AML-193 (cell line): ENCODE data around the gene HOXD9.

Source experiments
- DNase-seq, 2 experiments: peaks; one replicate each; lab custom pipeline; 2025; lab: John Stamatoyannopoulos, UW

HOXD9 gene

DNA sequence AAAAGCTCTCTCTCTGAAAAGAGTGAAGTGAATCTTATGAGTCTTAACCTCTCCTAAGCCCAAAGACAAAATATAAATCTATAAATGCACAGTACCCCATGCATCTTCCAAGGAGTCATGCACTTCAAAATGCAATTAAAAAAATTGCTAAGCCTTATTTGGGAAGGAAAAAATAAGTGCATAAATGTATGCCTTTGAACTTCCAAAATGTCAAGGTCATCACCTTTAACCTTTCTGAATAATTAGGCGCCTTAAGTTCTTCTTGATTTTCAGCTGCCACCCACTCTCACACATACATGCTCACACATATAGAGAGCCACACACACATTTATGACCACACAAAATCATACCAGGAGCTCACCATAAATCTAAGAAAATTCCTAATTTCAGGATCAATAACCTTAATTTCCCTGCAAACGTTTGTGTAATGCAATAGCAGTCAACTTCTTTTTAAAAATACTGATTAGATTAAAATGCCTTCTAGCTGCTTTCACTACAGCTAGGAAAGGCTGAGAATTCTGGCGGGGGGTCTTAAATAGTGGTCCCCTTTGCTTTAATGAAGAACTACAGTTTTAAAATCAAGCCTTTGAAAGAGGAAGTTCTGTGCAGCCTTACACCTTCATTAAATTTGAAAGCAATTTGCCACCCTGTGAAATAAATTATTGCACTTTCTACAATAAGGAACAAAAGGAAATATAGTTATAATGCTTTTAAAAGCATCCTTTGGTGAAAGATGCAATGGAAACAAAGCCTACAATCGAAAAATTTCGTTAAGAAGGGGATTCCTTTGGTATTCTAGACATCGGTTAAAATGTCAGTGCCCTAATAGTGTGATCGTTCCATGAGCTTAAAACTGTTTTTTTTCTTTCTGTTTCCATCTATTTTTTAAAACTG, 11.9 kb upstream of the HOXD9 start:
- no peak for DNase-seq

DNA sequence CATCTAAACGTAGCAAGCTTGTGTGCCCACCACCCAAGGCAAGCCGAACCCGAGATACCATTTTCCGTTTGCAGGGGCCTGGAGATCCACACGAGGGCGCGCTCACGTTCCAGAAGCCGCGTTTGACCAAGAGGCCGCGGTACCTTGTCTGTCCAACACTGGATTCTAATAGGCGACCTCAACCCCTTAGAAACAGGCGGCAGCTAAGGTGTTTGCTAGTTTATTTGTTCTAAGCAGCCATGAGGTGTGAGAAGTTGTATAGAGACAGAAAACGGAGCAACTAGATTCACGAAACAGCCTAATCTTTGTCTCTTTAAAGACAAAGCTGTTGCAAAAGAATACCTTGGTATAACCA, 11.2 kb upstream of the HOXD9 start:
- no peak for DNase-seq

DNA sequence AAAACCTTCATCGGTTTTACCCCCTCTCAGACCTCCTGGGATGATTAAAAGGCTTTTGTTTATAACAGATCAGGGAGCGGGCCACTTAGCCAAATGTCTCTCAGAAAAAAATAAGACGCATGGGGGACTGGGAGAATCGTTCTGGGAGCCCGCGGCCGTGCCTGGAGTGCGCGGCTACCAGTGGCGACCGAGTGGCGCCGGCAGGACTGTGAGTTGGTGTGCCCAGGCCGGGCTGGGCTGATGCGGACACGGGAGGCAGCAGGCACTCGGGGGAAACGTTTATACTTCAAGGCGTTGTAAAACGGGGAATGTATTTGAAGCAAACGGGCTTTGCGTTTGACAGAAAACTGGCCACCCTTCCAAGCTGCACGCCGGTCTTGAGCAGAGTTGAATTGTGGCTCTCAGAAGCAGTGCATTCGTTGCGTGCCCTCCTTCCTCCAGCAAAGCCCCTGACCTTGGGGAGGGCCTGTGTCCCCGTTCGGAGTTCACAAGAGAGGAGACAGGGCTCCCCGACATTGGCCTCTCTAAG, 10.6 kb upstream of the HOXD9 start:
- DNase-seq, result no peak

DNA sequence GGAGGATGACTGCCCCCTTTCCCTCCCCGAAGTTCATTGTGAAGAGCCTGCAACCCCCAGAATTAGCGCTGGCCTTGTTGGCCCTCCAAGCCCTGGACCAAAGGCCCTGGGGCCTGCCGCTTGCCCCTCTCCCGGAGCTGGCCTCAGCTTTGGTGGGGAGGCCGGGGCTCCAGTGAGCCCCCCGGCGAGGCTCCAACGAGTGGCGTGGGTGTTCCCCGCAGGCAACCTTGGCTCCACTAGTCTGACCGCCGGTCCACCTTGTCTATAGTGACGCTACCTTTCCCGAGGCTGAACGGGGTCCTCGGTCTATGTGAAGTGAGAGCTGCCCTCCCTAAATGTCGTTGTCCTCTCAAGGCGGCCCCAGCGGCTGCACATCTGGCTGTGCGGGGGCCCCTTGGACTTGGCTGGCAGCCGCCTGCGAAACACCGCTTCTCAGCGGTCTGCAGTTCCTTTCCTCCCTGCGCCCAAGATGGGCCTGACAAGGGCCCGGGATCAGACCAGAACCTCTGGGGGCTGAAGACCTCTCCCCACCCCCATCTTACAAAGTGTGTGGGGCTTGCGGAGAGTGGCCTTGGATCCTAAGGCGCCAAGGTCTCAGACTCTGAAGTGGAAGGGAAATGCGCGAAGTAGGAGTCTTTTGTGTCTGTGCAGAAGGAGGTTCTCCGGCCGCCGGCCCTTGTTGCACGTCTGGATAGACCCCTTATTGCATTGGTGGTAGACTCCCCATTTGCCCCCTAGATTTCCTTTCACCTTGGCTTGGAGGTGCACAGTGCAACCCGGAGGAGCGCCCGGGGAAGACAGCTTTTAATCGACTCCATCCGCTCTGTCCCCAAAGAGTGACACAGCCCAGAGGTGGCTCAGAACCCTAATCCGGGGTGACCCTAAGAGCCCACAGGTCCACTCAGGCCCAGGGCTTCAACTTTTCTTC, 9.9 kb upstream of the HOXD9 start:
- no peak for DNase-seq

DNA sequence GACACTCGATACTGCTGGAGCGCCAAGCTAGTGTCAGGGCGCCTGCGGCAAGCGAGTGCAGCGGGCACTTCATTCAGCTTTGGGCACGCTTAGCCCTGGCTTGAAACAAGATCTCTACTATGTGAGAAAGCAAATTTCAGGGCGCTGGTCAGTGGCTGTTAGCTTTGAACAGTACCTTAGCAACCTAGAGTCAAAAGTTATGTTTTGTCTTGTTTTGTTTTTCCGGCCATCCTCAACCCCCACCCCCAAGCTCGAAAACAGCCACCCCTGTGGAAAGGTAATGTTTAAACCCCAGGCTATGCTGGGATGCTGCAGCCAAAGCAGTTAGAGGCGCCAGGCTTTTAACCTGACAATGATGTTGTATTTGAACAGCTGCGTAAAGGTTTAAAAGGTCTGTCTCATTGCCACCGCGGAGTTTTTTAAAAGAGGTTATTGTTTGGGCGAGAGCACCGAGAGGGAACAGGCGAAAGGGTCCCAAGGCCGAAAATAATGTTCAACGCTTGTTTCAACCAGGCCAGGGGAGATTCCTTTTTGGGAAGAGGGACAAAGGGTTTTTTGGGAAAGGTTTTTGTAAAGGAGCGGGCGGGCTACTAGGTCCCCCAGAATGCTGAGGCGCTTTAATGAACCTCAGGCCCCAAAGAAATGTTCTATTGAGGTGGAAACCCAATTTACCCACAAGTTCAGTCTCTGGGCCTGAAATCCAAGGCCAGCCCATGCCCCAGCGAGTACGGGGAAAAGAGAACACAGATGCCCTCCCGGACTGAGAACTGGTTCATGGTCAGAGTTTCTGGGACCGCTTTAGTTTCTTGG, 8.2 kb upstream of the HOXD9 start:
- DNase-seq, result no peak

DNA sequence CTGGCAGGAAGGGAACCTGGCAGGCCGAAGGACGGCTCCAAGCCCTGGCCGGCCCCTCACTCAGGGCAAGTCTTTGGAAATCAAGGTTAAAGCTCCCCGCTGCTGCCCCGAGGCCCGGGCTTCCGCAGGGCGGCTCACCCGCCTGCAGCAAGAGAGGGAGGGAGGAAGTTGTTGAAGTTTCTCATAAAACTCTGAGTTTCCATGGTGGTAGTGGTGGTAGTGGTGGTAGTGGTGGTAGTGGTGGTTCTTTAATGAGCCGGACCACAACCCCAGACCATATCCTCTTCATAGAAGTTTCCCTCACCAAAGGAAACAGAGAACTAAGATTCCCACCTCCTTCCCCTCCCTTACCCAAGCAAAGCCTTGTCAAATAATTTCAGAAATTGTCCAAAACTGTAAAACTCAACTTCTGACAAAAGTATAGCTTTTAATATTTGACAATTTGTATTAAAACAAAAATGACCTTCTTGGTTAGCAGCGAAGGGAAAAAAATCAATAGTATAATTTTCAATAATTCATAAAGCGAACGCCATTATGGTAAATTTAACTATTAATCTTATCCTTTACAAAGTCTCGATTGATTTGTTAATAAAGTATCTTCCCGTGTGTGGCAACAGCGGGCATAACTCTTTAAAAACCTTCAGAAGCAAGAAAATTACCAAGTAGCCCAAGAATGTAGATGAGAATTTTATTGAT, 7.4 kb upstream of the HOXD9 start:
- no peak for DNase-seq

DNA sequence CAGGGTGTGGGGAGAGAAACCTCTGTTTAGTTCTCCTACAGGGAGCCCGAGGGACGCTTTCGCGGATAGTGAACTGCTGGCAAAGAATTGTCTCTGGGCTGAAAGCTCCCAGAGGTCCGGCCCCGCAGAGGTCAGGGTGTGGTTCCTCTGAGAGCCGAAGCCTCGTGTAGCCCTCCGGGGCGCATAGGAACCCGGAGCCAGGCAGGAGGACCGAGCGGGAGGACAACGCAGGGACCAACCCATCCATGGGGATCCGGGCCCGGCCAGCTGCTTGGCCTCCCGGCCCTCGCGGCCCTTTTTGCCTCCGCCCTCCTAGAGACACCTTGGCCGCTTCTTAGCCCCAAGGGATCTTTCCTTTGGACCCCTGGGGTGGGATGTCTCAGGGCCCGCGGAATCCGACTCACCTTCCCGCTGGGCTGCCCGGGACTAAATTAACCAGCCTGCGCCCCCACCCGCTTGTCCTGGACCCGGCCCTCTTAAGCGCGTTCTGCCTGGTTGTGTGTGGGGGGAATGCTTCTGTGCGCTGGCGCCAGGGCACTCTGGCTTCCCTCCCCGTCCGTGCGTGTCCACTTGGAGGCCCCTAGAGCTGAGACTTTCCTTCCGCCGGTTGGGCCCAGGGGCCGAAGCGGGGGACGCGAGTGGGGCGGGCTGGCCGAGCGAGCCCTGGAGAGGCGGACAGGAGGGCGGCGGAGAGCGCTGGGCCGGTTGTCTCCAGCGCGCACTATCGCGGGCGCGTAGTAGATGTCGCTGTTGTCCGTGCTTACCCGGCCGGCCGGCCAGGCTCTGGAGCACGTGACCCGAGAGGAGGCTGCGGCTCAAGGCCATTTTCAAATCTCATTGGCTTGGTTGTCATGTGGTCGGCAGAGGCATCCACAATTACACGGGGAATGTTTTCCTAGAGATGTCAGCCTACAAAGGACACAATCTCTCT, 6.4 kb upstream of the HOXD9 start, which contains the start of gene HOXD10:
HOXD10 (plus strand) TSS at position 896 of the 931 bp plus-strand sequence. CDS start 56 bp downstream, outside the sequence.
- no peak for DNase-seq

DNA sequence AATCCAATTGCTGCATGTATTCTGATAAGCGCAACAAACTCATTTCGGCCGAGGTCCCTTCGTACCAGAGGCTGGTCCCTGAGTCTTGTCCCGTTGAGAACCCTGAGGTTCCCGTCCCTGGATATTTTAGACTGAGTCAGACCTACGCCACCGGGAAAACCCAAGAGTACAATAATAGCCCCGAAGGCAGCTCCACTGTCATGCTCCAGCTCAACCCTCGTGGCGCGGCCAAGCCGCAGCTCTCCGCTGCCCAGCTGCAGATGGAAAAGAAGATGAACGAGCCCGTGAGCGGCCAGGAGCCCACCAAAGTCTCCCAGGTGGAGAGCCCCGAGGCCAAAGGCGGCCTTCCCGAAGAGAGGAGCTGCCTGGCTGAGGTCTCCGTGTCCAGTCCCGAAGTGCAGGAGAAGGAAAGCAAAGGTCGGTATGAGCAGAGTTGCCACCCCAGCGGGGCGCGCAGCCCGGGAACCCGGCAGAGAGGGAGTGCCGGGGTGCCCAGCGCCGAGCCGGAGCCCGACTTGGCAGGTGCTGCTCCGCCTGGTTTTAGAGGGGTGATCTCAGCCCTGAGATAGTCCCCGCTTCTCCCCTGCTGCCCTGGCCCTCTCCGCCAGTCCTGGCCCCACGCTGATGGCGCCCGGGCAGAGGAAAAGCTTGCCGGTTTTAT, 5.2 kb upstream of the HOXD9 start:
- no peak for DNase-seq

DNA sequence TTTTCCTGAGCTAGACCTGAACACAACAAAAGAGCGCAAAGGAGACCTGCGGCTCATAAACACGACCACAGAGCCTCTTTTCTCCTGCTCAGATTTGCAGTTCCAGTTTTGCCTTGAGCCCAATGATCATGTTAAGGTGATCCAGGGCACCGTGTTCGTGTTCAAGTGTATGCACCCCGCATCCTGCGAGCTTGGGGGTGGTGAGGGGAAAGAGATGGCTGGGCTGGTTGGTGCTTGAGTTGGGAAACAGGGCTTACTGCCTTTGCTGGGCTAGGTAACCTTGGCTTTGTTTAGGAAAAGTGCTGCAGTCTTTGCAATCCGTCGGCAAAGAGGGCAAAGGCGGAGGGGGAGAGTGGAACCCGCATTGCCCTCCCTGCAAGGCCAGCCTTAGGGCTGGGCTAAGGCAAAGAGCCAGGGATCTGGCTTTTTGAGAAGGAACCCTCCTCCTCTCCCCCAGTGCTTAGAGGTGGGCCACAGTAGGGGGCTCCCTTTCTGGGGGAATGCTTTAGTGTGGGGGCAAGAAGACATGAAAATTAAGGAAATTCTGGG, 4.6 kb upstream of the HOXD9 start:
- no peak for DNase-seq

DNA sequence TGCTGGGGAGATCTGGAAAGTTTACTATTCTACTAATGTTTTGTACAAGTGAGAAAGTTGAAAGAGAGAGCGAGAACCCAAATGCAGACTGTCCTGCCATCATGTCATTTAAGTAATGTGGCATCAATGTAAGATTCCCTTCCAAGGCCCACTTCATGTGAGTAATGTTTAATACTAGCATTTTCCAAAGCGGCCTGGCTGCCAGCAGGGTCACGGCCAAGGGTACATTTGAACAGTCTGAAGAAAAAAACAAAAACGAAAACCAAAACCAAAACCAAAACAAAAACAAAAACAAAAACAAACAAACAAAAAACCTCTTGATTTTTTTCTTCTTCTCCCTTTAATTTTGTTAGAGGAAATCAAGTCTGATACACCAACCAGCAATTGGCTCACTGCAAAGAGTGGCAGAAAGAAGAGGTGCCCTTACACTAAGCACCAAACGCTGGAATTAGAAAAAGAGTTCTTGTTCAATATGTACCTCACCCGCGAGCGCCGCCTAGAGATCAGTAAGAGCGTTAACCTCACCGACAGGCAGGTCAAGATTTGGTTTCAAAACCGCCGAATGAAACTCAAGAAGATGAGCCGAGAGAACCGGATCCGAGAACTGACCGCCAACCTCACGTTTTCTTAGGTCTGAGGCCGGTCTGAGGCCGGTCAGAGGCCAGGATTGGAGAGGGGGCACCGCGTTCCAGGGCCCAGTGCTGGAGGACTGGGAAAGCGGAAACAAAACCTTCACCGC, 3.7 kb upstream of the HOXD9 start:
- no peak for DNase-seq

DNA sequence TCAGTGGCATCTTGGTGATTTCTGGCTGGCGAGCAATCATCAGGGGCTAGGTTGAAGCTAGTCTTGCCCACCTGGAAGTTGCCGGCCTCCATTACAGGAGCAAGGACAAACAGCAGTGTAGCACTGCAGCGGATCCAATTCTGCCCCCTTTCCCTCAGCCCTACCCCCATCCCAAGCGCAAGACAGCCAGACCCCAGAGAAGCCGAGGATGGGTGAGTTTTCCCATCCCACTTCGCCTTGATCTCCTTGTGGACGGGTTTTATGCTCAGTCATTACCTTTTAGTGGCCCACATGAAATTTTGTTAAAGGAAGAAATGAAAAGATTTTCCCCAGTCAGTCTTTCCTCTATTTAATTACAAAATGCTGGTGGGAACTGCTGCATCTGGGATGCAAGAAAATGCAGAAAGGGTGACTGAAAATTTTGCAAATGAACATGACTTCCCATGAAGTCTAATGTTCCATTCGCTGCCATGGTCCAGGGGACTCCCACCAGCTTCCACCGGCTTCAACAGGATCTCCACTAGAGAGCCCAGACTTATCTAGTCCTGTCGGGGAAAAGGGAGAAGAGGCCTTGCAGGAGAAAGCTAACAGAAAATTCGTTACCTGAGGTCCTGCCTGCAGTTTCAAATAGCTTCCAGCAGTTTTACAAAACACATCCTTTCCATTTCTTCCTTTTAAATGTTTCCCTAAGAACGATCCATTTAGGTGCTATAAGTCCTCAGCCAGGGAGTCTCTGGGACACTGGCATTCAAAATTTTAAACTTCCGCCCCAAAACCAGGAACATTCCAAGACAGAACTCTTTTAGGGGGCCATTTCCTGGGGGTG, 1.9 kb upstream of the HOXD9 start:
- no peak for DNase-seq

DNA sequence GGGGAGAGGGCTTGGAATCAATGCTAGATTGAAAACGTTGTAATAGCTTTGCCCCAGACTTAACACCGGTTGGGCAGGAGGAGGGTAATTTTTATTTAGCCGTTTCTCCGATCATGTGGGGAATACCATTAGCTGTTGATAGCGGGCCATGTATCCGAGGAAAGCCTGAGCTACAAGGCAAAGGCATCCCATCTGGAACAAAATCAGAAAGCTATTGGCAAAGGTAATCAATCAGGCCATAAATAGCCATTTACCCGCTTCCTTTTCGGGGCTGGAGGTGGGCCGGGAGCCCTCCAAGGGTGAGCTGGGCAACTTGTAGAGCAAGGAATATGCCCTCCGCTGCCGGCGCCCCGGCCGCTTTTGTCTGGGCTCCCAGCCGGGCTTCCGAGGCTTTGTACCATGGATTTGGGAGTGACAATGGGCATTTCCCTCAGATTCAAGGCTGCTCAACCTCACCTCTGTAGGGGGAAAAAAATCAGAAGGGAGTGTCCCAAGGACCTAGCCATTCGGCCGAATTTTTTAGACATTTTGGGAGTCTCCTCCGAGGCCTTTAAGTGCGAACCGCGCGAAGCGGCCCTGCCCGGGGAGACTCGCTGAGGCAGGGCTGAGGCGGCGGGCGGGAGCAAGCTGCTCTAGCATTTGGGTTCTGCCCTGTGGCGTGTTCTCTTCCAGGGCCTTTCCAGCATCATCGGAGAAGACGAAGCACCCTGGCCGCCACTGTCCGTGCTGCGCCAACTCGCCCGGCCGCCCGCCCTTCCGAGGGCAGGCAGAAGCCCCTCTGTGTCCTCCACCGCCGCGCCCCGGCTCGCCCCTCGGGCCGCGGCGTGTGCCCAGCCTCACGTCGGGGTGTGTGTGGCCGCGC, 1.1 kb upstream of the HOXD9 start:
- no peak for DNase-seq

DNA sequence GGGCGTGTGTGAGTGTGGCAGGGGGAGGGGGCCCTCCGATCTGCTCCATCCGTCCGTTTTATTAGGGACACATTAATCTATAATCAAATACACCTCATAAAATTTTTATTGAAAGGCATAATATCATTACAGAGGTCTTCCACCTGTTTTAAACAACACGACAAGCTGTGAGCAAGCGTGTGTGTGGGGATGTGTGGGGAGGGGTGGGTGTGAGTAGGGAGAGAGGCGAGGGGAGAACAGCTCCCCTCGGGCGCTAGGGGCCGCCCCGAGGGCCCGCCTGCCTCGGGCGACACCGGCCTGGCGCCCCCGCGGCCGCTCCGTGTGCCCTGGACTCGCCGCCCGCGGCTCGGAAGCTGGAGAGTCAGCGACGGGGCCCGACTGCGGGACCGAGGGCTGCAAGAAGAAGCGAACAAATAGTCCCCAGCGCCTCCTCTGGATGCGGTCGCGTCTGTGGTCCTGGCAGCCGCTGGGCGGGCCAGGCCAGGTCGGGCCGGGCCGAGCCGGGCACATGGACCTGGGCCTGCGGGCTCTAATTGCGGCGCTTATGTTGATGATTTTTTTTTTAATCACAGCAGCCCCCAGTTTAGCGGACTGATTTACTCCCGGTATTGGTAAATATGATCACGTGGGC, 352 bp upstream of the HOXD9 start:
- no peak for DNase-seq

DNA sequence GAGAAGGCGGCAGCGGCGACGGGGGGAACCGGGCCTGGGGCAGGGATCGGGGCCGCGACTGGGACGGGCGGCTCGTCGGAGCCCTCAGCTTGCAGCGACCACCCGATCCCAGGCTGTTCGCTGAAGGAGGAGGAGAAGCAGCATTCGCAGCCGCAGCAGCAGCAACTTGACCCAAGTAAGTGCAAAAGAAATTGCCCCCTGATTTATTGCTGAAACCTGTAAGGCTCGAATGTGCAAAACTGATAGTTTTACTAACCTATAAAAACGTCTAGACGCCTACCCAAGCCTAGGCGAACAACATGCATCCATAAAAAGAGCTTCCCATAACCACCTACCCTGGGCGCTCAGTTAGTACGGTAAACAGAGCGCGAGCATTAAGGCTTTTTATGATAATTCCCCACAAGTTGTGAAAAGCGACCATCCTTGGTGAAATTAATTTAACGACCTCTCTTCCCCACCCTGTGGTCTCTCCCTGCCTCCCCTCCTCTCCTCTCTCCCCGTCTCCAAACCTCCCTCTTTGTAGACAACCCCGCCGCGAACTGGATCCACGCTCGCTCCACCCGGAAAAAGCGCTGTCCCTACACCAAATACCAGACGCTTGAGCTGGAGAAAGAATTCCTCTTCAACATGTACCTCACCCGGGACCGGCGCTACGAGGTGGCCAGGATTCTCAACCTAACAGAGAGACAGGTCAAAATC, 1.0 kb downstream of the HOXD9 start:
- no peak for DNase-seq

DNA sequence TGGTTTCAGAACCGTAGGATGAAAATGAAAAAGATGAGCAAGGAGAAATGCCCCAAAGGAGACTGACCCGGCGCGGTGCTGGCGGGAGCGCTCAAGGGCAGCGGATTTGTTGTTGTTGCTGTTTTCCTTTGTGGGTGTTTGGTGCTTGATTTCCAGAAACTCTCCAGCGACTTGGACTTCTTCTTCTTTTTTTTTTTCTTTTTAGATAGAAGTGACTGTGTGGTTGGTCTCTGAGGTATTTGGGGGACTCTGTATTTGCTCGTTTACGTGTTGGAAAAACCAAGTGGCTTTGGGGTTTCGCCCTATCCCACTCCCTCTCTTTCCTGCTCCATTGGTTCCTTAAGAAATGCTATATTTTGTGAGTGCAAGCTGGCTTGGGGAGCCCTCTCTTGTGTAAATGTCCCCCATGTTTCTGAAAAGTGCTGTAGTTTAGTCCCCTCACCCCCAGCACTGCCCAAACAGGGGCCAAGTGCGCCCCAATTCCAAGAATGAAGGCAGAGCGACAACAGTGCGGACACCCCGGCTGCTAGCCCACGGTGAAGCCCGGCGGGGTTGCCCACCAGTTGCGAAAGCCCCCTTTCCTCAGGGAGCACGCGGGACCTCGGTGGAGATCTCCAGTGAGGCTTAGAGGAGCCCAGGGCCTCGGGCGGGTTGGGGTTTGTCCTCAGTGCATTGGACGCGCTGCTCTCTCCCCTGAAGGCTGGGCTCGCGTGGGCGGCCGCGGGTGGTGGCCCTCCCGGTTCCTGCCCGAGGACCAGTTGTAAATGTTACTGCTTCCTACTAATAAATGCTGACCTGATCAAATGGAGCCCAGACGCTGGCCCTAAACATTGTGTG, 1.8 kb downstream of the HOXD9 start:
- no peak for DNase-seq
